ENCODE data around the gene TNFRSF13B.
"Not testable (repeated sequence)": the region's sequence is repeated elsewhere in the genome, so short reads cannot be mapped to it uniquely, and the experiment has no call there.

- TF ChIP-seq SP1 (IDR thresholded peaks at IDR 0.05; ENCODE audit: low read depth, low read length); MTA3 (IDR thresholded peaks at IDR 0.05; ENCODE audit: borderline replicate concordance, low read length); ATF2 (IDR thresholded peaks at IDR 0.05; ENCODE audit: low read length); CTCF (IDR thresholded peaks at IDR 0.05 in 2 of 3, conservative IDR thresholded peaks at IDR 0.05 in 1 of 3; ENCODE audit: control insufficient read depth in 2 of 3, extremely low read depth in 1 of 3, insufficient read depth in 1 of 3, low read depth in 3 of 3, low read length in 3 of 3); YY1 (IDR thresholded peaks at IDR 0.05; ENCODE audit: low read depth, low read length); BRCA1 (IDR thresholded peaks at IDR 0.05; ENCODE audit: low read depth, low read length); SREBF1 (IDR thresholded peaks at IDR 0.05; ENCODE audit: low read length): not testable (repeated sequence)
Observed at GRCh38 chr17:17007891-17008290, 36.0 kb upstream of the TNFRSF13B start.
